GM19240 (cell line): ENCODE results near the gene MIXL1.
A peak's percentile ranks its signal among the peaks of the same experiment; 100 is the strongest.
"Not testable (repeated sequence)": the region's sequence is repeated elsewhere in the genome, so short reads cannot be mapped to it uniquely, and the experiment has no call there.

Source experiments
- DNase-seq: peaks from one replicate; pipeline ENCODE4 v3.0.0; 2011; ENCODE audit warnings: low spot score; ENCODE audit not compliant: insufficient read length

MIXL1 gene

DNA sequence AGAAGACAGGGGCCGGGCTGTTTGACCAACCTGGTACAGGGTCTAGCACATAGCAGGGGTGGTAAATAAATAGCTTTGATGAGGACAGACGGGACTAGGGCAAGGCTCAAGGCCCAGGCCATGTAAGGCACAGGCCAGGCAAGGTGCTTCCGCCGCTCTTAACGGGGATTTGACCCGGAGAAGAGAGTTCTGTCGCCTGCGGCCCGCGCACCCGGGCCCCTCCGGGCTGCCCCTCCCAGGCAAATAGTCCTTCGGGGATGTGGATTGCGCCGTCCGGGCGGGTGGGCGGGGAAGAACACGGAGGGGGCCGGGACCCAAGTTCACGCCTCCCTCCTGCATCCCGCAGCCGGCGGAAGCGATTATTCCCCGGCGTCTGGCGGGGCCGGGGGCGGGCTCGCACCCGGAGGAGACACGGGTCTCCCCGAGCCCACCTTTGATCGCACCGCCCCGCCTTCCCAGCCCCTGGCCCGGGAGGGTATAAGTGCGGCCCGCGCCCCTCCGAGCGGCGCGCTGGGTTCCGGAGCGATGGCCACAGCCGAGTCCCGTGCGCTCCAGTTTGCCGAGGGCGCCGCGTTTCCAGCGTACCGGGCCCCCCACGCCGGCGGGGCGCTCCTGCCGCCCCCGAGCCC, at the start of gene MIXL1:
Gene MIXL1, plus strand, starts transcription at position 508 of the 629 bp plus-strand sequence. Its CDS starts 18 bp downstream, at position 526.
- DNase-seq, result no peak

DNA sequence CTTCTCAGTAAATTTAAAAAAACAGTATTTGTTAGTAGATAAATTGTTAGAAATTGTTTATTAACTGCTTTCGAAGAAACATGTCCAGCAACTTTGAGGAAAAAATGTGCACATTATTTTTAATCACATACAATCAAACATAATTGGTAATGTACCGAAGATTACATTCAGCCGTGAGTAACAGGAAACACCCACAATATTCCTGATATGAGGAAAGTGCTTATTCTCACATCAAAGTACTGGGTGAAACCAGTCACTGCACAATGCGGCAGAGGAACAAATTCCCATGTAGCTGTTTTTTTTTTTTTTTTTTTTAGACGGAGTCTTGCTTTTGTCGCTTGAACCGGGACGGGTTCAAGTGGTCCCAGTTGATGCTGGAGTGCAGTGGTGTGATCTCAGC, 46.6 kb upstream of the MIXL1 start:
- DNase-seq, result no peak

DNA sequence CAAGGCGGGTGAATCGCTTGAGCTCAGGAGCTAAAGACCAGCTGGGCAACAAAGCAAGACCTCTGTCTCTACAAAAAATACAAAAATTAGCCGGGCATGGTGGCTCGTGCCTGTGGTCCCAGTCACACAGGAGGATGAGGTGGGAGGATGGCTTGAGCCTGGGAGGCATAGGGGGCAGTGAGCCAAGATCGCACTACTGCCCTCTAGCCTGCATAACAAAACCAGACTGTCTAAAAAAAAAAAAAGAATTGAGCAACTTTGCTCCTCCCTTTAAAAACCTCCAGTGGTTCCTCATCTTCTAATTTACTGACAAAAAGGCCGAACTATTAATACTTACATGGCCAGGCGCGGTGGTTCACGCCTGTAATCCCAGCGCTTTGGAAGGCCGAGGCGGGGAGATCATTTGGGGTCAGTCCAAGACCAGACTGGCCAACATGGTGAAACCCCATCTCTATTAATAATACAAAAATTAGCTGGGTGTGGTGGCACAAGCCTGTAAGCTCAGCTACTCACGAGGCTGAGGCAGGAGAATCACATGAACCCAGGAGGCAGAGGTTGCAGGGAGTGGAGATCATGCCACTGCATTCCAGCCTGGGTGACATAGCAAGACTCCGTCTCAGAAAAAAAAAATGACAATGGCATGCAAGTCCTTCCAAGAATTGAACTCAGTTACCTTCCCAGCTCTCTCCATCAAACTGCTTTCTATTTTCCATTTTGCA, 41.3 kb upstream of the MIXL1 start:
- no peak for DNase-seq

DNA sequence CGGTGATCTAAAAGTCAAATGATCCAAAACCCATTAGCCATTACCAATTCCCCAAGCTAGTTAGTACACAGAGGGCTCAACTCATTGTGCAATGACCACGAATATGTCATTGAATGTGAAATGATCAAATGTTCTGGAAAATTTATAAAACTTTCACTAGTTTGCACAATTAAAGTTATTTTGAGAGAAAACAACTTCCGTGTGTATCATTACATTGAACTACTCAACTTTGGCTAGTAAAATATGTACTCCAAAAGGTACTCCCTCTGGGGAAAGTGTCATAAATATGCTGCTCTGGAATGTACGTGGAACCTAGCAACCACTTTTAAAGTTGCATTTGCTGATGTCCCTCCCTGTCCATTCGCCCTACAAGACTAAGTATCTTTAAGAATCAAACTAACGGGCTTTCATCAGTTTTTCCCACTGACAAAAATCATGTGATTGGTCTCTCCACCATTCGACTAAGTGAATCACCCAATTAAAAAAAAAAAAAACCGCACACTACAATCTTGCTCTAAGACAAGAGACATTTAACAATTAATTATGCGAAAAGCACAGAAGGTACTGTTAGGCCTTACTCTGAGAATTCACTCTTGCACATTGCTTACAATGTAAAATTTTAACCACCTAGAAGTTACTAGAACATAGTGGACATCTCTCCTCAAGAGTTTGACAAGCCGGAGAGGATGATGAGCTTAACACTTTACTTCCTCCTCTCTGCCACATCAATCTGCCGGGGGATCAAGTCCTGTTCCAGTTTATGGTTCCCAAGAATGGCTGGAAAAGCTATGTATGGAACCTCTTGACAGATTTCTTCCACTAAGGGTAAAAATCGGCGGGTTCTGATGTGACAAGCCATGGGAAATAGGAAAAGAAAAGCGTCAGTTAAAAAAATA, 38.1 kb upstream of the MIXL1 start:
- no peak for DNase-seq

DNA sequence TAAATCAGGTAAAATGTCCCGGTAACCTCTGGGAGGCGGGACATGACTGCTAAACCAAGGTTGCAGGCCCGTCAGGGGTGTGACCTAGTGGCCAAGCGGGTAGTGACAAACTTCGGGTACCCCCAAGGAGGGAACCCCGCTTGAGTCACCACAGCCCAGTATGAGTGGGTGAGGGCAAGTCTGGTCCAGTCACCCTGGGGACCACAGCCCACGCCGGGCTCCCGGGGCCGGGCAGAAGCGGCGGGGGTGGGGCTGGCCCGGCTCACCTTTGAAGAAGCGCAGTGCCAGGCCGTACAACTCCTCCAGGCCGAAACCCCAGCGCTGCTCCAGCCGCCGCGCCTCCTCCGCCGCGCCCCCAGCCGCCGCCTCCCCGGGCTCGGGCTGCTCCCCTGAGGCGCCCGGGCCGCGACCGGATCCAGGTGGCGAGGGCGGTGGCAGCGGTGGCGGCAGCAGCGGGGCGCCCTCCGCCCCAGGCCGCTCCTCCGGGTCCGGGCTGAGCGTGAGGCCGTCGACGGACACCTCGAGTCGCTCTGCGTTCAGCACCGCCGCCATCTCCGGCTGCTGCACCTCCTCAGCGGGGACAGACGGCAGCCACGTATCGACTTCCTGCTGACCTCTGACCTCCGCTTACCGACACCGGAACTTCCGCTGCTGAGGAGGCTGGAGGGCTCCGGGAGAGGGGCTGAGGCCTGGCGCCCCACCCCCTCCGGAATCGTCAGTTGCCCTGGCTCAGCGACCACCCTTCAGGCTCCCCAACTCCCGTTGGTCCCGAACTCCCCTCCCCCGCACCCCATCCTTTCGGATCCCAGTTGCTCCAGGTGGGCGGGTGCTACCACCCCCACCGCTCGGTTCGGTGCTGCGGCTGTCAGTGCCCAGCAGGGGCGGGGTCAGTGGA, 37.1 kb upstream of the MIXL1 start, which contains the start of gene ACBD3:
Gene ACBD3, minus strand, starts transcription at position 618 of the 895 bp plus-strand sequence. Its CDS starts 66 bp downstream, at position 552.
- DNase-seq, result peak; percentile 87

DNA sequence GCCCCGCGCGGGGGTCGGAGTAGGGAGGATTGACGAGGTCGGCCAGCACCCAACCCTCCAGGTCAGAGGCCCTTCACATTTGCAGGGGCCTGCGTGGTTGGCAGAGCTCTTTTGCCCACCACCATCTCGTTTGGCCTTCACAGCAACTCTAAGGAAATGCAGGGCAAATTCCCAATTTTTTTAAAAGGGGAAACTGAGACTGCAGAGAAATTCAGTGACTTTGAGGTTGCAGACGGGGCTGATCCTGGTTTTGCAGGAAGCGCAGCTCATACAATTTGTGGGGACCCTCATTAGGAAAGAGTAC, 36.5 kb upstream of the MIXL1 start:
- DNase-seq, result no peak

DNA sequence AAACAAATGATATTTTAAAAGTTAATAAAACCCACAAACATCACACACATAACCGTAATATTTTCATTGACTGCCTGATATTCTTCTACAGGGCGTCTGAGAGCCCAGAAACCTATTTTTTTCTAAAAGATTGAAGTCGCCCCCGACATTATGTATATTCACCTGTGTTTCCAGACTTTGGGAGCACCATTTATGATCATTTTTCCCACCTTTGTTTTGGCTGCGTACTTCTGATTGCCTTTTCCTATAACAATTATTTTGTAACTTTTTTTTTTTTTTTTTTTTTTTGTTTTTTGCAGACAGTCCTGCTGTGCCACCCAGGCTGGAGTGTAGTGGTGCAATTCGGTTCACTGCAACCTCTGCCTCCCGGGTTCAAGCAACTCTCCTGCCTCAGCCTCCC, 36.1 kb upstream of the MIXL1 start:
- no peak for DNase-seq

DNA sequence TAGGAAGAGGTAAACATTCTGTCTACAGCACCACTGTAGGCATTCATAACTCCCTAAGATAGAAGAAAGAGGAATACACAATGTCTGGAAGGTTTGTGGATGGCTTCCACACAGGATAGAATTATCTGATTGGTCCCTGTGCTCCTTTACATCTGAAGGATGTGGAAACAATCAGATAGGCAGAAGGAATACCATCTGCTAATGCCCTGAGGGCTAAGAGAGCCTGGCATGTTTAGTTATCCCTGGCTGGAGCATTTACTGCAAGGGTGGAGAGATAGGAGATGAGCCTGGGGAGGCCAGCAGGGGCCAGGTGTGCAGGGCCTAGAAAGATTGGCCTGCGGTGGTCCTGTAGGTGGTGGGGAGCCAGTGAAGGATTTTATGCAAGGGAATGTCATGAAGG, 28.3 kb upstream of the MIXL1 start:
- no peak for DNase-seq

DNA sequence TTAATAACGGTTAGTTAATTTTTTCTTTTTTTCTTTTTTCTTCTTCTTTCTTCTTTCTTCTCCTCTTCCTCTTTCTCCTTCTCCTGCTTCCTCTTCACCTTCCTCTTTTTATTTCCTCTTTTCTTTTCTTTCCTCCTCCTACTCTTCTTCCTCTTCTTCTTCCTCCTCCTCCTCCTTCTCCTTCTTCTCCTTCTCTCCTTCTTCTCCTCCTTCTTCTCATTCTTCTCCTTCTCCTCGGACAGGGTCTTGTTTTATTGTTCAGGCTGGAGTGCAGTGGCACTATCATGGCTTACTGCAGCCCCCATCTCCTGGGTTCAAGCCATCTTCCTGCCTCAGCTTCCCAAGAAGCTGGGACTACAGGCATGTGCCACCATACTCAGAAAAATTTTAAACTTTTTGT, 23.5 kb upstream of the MIXL1 start:
- no peak for DNase-seq

DNA sequence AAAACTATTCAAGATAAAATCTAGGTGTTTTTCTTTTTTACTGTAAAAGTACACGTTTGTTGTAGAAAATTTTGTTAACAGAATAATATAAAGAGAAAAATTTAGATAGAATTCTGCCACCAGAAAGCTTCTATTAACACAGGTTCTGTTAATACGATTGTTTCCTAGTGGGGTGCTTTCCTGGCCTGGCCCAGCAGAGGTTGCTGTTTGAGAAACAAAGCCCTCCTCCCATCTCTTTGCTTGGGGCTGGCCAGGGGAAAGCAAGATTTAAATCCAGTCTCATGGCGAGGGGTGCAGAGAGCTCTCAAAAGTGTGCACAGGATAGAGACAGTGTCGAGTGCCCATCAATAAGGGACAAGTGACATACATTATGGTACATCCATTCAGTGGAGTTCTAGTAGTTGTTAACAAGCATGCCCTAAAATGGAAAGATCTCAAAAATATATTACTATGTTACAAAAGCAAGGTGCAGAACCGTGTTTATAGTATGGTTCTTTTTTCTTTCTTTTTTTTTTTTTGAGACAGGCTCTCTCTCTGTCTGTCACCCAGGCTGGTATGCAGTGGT, 22.4 kb upstream of the MIXL1 start:
- DNase-seq, result peak; percentile 35

DNA sequence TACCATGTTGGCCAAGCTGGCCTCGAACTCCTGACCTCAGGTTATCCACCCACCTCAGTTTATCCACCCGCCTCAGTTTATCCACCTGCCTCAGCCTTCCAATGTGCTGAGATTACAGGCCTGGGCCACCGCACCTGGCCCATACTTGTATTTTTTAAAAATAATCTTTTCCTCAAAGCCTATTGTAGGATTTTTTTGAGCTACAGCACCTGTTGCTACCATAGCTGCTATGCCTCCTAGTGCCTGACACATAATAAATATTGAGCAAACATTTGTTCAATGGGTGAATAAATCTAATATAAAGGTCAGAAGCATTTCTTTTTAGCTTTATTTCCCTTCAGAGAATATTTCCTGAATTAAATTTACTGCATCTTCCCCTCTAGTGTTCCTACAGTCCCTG, 21.2 kb upstream of the MIXL1 start:
- no peak for DNase-seq

DNA sequence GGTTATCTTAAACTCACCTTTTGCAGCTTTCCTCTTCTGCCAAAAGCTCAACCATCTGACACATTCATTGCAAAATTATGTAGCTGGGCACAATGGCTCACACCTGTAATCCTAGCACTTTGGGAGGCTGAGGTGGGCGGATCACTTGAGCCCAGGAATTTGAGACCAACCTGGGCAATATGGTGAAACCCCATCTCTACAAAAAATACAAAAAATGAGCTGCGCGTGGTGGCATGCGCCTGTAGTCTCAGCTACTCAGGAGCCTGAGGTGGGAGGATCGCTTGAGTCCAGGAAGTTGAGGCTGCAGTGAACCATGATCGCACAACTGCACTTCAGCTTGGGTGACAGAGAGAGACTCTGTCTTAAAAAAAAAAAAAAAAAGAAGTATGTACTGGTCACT, 20.8 kb upstream of the MIXL1 start:
- not testable (repeated sequence) for DNase-seq

DNA sequence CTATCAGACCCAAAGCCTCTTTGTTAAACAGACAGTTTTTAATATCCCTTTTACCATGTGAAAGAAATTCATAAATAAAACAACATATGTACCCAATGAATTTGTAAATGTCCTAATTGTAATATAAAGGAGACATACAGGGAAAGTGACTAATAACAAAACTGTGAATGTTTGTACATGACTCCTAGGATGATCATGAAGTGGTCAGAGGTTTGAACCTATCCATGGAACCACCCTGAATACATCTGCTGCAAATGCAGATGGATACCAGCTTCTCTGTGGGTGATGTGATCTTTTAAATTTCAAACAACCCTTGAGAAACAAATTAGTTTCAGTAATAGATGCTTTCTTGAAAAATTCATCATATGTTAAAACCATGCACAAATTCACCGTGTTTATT, 20.2 kb upstream of the MIXL1 start:
- DNase-seq, result no peak

DNA sequence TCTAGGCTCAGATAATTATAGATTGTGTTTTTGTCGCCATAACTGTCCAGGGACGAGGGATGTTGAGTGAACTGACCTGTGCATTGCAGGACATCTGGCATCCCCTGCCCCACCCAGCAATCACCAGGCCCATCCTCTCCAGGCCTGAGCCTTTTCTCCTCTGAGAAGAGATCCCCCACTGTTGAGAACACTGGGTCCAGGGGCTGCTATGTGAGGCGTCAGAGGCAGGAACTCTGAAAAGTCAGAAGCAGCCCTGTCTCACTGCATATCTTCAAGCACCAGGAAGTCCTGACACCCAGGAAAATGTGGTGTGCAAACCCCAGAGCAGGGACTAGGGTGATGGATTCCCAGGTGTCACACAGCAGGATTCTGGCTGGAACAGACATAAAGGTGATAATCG, 19.8 kb upstream of the MIXL1 start:
- DNase-seq, result no peak

DNA sequence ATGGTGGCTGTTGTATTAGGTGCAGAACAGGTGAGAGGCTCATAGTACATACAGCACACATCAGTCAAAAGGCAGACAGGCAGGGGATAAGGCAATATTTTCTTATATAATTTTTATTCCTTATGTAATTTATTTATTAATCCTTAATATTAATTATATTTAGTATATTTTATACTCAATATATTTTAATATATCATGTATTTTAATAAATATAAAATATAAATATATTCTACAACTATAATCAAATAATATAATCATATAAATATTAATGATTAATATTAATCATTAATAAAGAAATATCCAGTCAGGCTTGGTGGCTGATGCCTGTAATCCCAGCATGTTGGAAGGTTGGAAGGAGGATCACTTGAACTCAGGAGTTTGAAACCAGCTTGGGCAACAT, 19.3 kb upstream of the MIXL1 start:
- DNase-seq, result no peak

DNA sequence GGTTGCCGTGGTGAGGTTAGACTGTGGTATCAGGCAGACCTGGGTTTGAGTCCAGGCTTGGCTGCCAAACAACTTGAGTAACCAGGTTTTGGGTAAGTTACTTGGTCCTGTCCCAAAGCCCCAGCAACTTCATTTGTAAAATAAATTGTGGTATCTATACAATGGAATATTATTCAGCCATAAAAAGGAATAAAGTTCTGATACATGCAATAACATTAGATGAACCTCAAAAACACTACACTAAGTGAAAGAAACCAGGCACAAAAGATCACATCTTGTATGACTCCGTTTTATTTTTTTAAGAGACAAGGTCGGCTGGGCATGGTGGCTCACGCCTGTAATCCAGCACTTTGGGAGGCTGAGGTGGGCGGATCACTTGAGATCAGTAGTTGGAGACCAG, 16.4 kb upstream of the MIXL1 start:
- no peak for DNase-seq

DNA sequence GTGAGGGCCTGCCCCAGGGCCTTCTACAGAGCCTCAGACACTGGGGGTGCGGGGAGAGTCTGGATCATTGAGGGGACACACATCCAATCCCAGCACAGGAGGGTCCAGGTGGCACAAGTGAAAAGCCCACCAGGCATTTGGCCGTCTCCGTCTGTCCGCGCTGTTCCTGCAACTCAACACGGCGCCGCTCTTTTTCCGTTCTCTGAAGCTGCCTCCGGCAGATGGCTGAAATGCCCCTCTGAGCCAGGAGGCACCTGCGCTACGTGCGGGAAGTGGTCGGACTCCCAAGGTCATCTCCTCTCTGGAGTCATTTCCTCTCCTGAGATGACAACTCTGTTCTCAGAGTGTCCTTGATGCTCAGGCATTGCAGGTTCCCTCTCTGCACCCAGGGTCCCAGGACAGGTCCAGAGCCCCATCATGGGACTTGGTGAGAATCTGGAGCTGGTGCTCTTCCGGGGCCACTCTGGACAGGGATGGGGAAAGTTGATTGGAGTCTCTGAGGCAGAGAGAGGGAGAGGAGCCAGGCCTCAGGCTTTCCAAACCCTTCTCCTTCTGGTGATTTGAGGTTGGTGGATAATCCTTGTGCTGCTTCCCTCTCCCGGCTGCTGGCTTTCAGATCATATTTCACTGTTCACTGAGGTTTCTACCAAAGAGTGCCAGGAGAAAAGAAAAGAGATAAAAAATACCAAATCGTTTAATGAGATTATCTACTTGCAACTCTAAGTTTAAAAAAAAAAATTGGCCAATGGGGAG, 14.0 kb upstream of the MIXL1 start:
- no peak for DNase-seq

DNA sequence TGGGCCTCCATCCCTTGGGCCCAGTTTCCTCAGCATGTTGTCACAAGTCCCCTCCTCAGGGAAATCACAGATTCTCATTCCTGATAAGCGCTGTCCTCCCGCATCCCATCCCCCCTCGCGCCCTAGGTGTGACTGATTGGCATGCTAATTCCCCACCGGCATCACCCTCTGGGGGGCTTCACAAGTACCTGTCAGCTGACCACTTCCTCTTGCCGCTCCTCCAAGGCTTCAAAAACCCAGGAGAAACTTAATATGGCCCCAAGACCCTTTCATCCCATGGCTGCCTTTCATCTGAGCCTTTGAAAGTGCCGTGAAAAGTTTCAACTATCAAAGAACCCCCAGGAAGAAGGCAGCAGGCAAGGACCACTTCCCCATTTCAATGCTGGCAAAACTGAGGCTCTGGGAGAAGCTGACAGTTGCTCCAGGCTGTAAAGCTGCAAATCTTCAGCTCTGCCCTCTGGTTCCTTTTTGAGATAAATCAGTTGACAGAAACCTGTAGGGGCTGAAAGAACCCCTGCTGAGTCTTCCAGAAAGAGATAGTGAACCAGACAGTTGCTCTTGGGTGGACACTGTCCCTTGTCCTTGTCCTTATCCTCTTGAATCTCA, 12.8 kb upstream of the MIXL1 start:
- no peak for DNase-seq

DNA sequence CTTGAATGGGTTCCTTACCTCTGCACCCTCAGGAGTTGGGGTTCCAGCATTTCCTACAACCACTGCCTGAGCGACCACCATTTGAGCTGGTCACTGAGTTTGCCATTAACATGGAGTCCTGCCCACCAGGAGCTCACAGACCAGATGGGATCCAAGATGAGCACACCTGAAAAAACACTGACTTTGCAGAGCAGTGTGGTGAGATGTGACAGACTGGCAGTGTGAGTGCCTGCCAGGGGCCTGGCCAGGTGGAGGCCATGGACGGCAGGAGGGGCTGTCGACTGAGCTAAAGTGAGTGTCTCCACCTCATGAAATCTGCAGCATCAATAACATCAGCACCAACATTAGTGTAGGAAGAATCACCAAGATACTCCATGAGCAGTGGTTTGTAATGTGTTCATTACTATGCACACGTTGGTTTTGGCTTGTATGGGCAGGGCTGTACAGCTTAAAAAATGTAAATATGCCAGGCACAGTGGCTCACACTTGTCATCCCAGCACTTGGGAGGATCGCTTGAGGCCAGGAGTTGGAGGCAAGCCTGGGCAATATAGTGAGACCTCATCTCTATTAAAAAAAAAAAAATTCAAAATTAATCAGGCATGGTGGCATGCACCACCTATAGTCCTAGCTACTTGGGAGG, 12.2 kb upstream of the MIXL1 start:
- no peak for DNase-seq
